Ishikawa (cell line): Measurements from ENCODE around the gene QTRT2.

Experiments used
- CEBPB ChIP-seq: IDR thresholded peaks from 2 replicates; pipeline ENCODE4 v1.6.1; 2012
- EGR1 ChIP-seq: IDR thresholded peaks from 2 replicates; pipeline ENCODE4 v1.6.1; 2012
- EP300 ChIP-seq: IDR thresholded peaks from 2 replicates; pipeline ENCODE4 v1.6.1; 2012; ENCODE audit warnings: borderline replicate concordance
- FOXM1 ChIP-seq: IDR thresholded peaks from 2 replicates; pipeline ENCODE4 v1.6.1; 2012; ENCODE audit warnings: low read depth, borderline replicate concordance
- NFIC ChIP-seq: IDR thresholded peaks from 2 replicates; pipeline ENCODE4 v1.6.1; 2012
- REST ChIP-seq: IDR thresholded peaks from 2 replicates; pipeline ENCODE4 v1.6.1; 2012; ENCODE audit warnings: low read depth, mild to moderate bottlenecking

GRCh38 chr3:114025451-114025850 is 31.1 kb upstream of the QTRT2 start:
- TF ChIP-seq REST (no peak), CEBPB (no peak), FOXM1 (no peak), EP300 (no peak), EGR1 (no peak), NFIC (no peak)
